ENCODE measurements around the gene MYO1G.
"Not testable (repeated sequence)": the region's sequence is repeated elsewhere in the genome, so short reads cannot be mapped to it uniquely, and the experiment has no call there.

The MYO1G gene

DNA sequence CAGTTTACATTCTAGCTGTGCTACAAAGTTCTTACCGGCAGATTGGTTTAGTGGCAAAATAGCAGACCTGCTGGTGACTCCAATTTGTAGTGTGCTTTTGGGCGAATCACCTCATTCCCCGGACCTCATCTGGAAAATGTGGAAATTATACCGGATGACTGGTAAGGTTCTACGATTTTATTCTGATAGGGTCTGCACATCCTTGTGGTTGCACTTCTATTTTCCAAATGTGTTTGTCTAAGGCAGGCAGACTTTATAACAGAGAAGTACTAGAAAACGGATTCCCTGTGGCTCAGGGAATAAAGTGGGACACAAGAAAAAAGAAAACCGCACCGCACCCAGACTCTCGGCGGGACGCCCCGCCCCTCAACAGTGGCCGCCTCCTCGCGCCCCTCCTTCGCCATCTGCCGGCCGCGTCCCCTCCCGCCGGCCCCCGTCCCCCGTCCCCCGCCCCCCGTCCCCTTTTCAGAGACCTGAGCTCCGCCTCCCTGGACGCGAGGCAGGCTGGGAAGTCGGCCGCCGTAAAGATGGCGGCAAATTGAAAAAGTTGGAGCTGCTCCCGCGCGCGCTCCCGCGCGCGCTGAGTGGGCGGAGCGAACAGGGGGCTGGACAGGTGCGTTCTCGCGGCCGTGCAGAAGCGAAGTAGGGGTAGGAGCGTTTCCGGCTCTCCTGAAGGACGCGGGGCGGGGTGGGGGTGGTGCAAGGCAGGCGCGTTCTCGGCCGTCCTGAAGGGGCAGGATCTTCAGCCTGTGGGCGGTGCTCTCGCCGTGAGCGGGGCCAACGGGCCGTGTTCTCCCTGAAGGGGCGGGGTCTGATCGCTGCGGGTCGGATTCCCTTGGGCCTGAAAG is 20.7 kb upstream of the MYO1G start:
- DNase-seq (ENCODE audit: low spot score): peak; percentile 99

DNA sequence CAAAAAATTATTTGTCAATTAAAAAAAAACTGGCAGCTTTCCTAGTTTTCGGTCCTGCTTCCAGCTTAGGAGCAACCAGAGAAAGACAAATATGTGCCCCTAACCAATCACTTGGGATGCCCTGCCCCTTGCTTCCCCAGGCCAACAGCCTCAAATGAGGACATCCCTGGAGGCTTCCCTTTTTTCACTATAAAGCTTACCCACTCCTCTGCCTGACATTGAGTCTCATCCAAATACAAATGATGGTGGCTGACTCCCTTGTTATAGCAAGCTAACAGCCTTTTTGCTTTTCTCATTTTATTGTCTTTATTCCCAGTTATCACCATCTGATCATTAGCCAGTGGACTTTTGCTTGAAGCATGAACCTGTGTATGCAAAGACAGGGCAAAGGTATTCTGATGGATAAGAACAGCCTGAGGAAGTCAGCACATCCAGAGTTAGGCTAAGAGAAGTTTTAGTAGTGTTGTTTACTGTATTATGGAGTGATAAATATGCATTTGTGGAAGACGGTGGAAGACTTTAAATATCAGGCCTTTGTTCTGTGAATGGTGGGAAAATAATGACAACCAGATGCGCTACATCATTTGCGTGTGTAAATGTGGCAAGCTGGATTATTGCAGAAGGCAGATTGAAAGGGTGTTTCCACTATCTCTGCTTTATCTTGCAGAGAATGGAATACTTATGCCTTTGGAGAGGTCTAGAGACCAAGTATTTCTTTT is 19.5 kb upstream of the MYO1G start:
- no peak for DNase-seq (ENCODE audit: low spot score)

DNA sequence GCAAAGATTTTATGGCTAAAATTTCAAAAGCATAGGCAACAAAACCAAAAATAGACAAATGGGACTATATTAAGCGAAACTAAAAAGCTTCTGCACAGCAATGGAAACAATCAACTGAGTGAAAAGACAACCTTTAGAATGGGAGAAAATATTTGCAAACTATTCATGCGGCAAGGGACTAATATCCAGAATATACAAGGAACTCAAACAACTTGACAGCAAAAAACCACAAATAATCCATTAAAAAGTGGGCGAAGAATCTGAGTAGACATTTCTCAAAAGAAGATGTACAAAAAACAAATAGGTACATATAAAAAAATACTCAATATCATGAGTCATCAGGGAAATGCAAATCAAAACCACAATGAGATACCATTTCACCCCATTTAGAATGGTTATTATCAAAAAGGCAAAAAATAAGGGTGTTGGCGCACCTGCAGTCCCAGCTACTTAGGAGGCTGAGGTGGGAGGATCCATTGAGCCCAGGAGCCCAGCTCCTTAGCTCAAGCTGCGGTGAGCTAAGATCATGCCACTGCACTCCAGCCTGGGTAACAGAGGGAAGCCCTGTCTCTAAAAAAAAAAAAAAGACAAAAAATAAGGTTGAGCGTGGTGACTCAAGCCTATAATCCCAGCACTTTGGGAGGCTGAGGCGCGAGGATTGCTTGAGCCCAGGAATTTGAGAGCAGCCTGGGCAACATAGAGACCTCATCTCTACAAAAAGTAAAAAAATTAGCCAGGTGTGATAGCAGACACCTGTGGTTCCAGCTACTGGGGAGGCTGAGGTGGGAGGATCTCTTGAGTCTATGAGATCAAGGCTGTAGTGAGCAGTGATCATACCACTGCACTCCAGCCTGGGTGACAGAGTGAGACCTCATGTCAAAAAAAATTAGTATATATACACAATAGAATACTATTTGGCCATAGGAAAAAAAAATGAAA is 17.0 kb upstream of the MYO1G start:
- peak; percentile 69 for DNase-seq (ENCODE audit: low spot score)

DNA sequence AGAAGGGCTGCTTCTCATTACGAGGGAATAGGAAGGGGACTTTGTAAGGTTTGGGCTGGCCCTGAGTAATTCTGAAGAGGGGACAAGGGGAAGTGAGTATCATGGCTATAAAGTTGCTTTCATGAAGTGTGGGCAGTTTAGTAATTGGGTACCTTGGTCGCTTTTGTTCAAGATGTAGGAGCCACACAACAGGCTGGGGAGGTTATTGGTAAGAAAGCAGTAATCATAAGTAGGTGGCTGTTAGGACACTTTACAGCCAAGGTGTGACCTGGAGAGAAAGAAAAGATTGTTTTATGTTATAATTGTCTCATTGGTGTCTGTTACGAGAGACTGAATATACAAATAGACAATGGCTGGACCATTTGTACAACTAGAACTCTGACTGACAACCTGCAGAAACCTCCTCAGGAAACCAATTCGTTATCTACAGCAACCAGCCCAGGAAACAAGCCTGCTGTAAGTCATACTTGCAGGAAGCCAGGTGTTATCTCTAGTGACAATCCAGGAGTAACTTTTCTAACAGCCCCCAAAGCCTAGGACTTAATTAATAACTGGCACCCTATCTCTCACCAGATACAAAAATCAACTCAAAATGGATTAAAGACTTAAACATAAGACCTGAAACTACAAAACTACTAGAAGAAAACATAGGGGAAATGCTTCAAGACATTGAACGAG is 16.2 kb upstream of the MYO1G start:
- DNase-seq (ENCODE audit: low spot score): peak; percentile 47

DNA sequence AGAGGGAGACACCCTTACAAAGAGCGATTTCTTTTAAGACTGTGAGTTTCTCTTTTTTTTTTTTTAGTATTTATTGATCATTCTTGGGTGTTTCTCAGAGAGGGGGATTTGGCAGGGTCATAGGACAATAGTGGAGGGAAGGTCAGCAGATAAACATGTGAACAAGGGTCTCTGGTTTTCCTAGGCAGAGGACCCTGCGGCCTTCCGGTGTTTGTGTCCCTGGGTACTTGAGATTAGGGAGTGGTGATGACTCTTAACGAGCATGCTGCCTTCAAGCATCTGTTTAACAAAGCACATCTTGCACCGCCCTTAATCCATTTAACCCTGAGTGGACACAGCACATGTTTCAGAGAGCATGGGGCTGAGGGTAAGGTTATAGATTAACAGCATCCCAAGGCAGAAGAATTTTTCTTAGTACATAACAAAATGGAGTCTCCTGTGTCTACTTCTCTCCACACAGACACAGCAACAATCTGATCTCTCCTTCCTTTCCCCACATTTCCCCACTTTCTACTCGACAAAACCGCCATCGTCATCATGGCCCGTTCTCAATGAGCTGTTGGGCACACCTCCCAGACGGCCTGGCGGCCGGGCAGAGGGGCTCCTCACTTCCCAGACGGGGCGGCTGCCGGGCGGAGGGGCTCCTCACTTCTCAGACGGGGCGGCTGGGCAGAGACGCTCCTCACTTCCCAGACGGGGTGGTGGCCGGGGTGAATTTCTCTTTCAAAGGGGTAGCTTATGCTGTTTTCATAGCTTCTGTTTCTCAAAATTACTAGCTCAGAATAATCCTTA is 13.4 kb upstream of the MYO1G start:
- DNase-seq (ENCODE audit: low spot score): not testable (repeated sequence)

DNA sequence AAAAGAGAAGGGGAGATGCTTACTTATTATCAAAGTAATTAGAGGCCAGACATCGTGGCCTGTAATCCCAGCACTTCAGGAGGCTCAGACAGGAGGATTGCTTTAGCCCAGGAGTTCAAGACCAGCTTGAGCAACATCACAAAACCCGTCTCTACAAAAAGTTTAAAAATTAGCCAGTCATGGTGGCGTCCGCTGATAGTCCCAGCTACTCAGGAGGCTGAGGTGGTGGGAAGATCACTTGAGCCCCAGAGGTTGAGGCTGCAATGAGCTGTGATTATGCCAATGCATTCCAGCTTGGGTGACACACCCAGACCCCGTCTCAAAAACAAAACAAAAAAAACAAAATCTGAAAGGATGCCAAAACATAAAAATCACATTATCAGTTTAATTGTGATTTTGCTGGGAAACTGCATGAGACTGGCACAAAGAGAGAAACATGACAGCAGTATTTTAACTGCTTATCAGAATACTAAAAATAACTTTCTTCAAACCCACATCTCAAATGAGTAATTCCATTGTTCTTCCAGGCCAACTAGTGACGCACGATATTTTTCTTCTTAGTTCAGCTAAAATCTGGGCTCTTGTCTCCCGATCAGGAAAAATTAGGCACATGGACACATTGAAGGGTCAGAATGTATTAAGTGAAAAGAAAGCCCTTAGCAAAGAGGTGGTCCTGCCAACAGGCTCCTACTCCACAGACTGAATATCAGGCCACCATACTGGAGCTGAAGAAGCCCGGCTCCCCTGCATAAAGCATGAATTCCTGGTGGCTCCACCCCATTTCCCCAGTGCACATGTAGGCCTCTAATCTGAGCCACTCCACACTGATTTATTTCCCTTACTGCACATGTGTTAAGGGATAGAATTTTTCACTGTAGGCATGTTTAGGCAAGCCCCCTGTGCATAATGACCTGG is 11.6 kb upstream of the MYO1G start:
- DNase-seq (ENCODE audit: low spot score): no peak

DNA sequence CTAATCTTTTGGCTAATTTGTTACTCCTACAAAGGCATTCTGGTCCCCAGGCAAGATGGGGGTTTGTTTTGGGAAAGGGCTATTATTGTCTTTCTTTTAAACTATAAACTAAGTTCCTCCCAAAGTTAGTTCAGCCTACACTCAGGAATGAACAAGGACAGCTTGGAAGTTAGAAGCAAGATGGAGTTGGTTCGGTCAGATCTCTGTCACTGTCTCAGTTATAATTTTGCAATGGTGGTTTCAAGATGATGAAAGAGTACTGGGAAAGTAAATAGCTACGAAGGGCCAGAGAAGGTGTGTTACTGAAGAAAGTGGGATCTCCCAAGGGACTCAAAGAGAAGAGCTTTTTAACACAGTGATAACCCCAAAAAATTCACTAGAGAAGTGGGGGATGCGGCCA is 10.3 kb upstream of the MYO1G start:
- no peak for DNase-seq (ENCODE audit: low spot score)

DNA sequence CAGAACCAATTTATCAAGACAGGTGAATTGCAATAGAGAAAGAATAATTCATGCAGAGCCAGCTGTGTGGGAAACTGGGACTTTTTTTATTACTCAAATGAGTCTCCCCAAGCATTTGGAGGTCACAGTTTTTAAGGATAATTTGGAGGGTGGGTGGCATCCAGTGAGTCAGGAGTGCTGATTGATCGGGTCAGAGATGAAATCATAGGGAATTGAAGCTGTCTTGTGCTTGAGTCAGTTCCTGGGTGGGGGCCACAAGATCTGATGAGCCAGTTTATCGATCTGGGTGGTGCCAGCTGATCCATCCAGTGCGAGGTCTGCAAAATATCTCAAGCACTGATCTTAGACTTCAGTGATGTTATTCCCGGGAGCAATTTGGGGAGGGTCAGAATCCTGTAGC is 9.9 kb upstream of the MYO1G start:
- DNase-seq (ENCODE audit: low spot score): no peak

DNA sequence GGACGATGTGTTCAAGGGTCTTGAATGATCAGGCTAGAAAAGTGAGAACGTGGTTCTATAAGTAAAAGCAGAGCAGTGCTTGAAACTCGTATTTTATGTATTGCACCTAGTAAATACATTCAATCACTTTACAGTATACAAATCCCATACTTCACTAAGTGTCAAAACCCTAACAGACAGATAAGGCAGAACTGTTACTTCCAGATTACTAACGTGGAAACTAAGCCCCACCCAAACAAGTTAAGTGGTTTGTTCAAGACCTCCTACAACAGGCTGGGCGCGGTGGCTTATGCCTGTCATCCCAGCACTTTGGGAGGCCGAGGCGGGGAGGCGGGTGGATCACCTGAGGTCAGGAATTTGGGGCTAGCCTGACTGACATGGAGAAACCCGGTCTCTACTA is 9.2 kb upstream of the MYO1G start:
- DNase-seq (ENCODE audit: low spot score): no peak

DNA sequence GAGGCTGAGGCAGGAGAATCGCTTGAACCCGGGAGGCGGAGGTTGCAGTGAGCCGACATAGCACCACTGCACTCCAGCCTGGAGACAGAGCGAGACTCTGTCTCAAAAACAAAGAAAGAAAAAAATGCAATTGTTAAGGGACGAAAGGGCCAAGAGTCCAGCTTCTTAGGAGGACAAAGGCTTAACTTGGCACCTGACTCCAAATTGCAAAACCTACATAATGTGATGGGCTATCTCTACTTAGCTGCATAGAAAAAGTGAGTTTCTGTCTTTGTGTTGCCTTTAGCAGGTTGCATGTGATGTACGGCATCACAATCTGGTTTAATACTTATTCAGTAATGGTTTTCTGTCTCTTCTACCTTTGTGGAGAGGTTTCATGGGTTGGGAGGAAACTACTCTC is 8.6 kb upstream of the MYO1G start:
- DNase-seq (ENCODE audit: low spot score): no peak

DNA sequence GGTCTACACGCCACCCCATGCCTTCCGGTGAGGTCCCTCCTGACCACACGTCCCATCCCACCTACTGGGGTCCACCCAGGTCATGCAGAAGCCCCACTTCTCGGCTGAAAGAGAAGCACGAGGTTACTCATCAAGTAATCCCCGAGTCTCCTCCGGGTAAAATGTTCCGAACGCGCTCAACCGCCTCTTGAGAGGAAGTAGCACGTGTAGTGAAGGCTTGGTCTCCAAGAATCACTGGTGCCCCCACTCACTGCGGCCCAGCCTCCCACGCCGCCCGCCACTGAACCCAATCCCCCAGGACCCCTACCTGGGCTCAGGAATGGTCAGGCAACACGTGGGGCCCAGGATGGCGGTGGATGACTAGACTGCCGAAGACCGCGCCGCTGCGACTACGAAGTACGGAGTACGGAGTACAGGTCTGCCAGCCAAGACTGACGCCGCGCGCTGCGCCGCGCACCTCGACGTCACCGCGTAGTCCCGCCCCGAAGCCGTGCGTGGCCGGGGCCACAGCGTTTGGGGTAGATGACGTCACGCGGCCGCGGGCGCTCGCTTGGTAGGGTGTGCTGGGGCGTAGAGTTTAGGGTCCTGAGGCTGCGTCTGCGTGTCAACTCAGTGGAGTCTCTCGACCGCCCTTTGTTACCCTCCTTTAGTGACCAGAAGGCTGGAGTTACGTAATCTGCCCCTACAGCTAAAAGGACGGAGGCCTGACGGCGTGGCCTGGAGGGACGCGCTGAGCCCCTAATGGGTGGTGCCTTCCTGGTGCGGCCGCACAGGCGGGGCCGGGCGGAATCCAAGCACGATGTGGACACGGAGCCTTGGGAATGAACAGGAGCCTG is 7.6 kb upstream of the MYO1G start:
- peak; percentile 94 for DNase-seq (ENCODE audit: low spot score)

DNA sequence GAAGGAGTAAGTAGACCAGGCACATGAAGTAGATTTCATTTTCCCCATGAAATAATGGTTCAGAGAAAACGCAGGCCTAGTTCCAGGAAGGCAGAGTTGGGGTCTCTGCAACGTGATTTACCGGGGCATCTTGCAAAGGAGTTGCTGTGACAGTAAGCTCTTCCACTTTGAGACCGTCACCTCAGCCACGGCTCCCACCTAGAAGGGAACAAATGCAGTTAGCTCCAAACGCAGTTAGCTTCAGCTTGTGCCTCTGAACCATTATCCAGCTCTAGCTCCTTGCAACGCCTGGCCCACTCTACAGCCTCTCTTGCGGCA is 7.0 kb upstream of the MYO1G start:
- no peak for DNase-seq (ENCODE audit: low spot score)

DNA sequence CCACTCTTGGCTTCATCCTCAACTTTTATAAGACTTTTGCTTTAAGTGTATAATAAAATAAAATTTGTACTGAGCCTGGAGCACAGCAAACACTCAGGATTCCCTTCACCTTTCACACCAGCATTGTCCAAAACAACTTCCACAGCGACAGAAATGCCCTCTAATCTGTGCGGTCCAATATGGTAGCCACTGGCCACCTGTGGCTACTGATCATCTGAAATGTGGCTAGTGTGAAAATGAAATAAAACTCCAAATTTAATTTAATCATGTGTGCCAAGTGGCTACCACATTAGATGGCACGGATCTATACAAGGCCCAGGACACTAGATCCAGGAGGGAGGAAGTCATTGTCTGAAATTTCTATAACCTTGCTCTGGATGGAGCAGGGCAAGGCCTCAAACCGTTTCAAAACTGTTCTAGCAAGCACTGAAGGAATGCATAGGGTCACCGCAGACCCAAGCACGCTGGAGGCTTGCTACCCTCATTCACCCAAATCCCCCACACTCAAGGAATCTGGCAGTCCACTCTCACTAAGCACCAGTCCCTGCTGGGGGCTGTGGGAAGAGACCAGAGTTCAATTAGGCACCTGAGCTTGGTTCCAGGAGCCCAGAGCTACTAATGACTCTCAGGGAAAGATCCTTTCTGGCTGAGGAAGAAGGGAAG is 6.3 kb upstream of the MYO1G start:
- no peak for DNase-seq (ENCODE audit: low spot score)

DNA sequence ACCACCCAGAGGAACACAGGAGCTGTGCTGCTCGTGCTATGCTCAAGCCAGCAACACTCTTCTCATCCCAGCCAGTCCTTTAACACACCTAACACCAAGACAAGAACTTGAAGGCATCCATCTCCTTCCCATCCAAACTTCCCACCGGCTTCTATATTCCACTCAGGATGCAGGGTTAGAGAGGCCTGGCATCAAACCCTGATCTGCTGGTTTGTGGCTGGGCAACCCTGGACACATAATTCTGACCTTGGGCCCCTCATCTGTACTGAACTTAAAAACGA is 5.6 kb upstream of the MYO1G start:
- DNase-seq (ENCODE audit: low spot score): no peak

DNA sequence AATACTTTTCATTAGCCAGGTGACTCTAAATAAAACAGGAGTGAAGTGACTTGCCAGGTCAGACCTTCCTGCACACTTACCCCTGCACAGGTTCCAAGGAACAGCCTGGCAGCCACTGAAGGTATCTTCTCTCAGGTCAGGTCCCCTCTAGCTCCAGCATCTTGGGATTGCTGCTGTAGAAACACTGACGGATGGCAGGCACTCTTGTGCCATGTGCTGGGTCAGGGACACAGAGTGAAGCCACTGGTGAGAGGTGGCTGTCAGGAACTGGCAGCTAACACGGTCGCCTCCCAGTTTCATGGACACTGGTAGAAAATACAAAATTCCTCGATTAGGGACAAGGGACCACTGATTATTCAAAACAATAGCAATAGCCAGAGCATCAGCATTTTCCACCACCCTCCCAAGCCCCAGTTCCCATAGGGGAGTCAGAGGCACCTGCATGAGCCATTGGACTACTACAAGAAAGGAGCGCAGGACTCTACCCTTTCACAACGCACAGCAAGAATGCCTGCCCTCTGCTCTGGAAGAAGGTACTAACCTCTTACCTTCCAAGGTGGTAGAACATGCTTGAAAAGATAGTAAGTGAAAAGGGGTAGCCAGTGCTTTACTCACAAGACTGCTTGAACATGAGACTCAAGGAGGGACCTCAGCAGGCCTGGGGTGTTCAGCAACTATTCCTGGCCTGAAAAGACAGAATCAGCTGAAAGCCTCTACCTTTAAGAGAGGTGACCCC is 5.1 kb upstream of the MYO1G start:
- DNase-seq (ENCODE audit: low spot score): no peak

DNA sequence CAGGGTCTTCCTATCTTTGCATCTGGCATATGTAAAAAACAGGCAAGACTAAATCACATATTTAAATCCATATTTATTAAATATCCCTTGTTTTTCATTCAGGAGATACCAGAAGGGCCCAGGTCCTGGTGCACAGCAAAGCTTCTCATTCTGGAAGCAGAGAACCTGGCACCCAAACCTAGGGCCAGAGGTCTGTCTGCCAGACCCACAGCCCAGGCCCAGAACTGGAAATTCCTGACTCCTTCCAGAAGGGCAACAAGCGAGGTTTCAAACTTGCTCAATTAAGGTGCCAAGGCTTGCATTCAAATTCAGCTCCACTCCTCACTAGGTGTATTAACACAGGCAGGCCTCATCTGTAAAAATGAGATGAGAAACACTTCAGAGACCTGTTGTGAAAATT is 4.2 kb upstream of the MYO1G start:
- DNase-seq (ENCODE audit: low spot score): no peak

DNA sequence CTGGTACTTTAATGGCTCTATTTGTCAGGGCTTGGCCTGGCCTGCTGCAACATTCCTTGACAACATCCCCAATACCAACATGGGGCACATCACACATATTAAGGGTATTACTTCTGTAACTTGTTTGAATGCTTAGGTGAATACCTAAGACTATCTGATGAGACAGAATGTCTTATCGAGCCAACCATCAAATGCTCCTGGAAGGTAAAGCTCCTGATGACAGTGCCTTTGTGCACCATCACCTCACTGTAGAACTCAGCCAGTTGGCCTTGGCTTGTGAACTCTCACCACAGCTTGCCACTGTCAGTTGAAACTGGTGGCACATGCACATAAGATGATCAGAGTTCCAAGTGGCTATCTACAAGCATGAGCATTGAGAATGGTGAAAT is 3.7 kb upstream of the MYO1G start:
- no peak for DNase-seq (ENCODE audit: low spot score)

DNA sequence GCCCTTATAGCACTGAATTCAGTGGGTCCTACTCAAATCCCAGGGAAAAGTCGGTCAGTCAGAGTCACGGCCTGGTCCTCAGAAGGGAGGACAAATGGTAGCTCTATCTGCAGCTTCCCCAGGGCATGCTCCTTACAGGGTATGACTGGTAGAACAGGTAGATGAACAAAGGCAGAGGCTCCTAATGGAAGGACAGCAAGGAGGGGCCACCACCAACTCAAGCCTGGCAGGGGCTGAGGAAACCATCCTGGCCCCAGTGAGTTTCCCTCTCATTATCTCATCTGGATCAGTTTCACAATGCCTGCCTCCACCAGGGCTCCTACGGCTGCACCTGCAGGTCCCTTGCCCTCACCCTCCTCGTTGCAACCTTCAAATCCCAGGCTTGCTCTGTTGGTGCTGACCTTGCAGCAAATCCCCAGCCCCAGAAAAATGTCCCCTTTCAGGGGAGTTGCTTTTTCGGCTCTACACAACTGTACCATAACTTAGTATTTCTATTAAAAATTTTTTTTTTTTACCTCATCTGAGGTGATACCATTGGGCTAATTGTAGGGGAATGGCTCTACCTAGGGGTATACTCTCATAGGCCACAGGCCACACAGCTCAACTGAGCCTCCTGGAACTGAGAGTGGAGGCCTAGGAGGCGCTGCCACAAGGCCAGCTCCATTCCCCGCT is 2.4 kb upstream of the MYO1G start:
- no peak for DNase-seq (ENCODE audit: low spot score)
